ENCODE measurements around the gene CUEDC1. TPM values are rescaled to one million over a fixed set of nuclear protein-coding genes. Genes with fewer than 3 reads are reported as not detected.

CUEDC1 gene
- total and polyA plus RNA-seq, 2 of the 4 experiments (the other 2 are of a cell fraction): 4.1 to 21.2 TPM

GRCh38 chr17:57899822-57900221 is 55.4 kb downstream of the CUEDC1 start:
- peaks cover 34% of the 10 kb centered on the region for H3K9me1 ChIP-seq (ENCODE audit: insufficient read depth, low read length)
- DNase-seq (no peak), ATAC-seq (ENCODE audit: low read depth) (no peak)
- peak overlapping the region; percentile 52 for H2BK20ac ChIP-seq (ENCODE audit: low read depth, low read length)
- H3K56ac ChIP-seq (ENCODE audit: extremely low read depth, insufficient read depth, low read length): no peak overlapping the region
- BruUV-seq (replicated peaks): no TSS peak
- peak overlapping the region; percentile 92 for H3K4ac ChIP-seq (ENCODE audit: low read depth, low read length)
- ChIA-PET POLR2A (ENCODE audit: unreplicated experiment) (no interaction called here), CTCF (interaction anchor here (0.6 to 1.2 kb wide), 2 partner anchors 48 to 1134 kb away, joined by 3 to 5 read pairs; no protein-coding TSS in a partner anchor)
- H3K18ac ChIP-seq (ENCODE audit: low read depth, low read length): peak overlapping the region; percentile 43
- H4K20me1 ChIP-seq (ENCODE audit: insufficient read depth, low read length): no peaks in the 10 kb centered on the region
- no peak overlapping the region for H3K4me2 ChIP-seq (ENCODE audit: low read depth, low read length)
- H2BK5ac ChIP-seq (ENCODE audit: low read depth, low read length, poor library complexity, severe bottlenecking): peak overlapping the region; percentile 68
- peak overlapping the region; percentile 30 for H3K9ac ChIP-seq (ENCODE audit: low read depth, low read length)
- H2AFZ ChIP-seq (replicated peaks; ENCODE audit: low read length, poor library complexity): peak overlapping the region; percentile 79
- dilution Hi-C loops (cut with HindIII; ENCODE audit: low sequenced_read_pairs, unreplicated experiment): no loop called here
- H3K27me3 ChIP-seq (ENCODE audit: control insufficient read depth, insufficient read depth, low read length): no peaks in the 10 kb centered on the region
- H3K4me1 ChIP-seq (ENCODE audit: control insufficient read depth, insufficient read depth, low read length): peaks cover 37% of the 10 kb centered on the region
- H3K4me3 ChIP-seq (ENCODE audit: insufficient read depth, low read depth, low read length): no peak overlapping the region
- H3K23ac ChIP-seq (ENCODE audit: low read depth, low read length): peak overlapping the region; percentile 53; the same call in 1 of the 2 replicates
- peaks cover 52 to 80% of the 10 kb centered on the region in 2 experiments for H3K79me1 ChIP-seq (ENCODE audit: low read depth in 1 of 2, low read length in 2 of 2)
- H3K14ac ChIP-seq (replicated peaks; ENCODE audit: low read depth, low read length): peak overlapping the region; percentile 78
- WGBS, 2 experiments (ENCODE audit: extremely low coverage in 2 of 2, insufficient read length in 1 of 2): 83% methylated on average over 2 of the region's 4 CpGs; no CpG with 5 or more reads in 1 of the 2 experiments
- peak overlapping the region; percentile 13 for H4K5ac ChIP-seq (ENCODE audit: low read depth, low read length)
- H2BK15ac ChIP-seq (ENCODE audit: low read depth, low read length): peak overlapping the region; percentile 70; the same call in 1 of the 3 replicates
- in situ Hi-C loops (cut with MboI; ENCODE audit: low sequenced_read_pairs): no loop called here
- H4K91ac ChIP-seq (ENCODE audit: insufficient read depth, low read depth, low read length): peak overlapping the region; percentile 86
- peak overlapping the region; percentile 67 for H2BK120ac ChIP-seq (ENCODE audit: low read depth, low read length)
- H3K9me3 ChIP-seq (ENCODE audit: control insufficient read depth, insufficient read depth, low read length): no peaks in the 10 kb centered on the region
- no peaks in the 10 kb centered on the region for H3K36me3 ChIP-seq (ENCODE audit: control insufficient read depth, insufficient read depth, low read length)
- intact Hi-C loops (cut with micrococcal nuclease): no loop called here
- TF ChIP-seq POLR2A (IDR thresholded peaks at IDR 0.05; ENCODE audit: low read depth, low read length) (no peak), RCOR1 (IDR thresholded peaks at IDR 0.05; ENCODE audit: insufficient replicate concordance, low read length) (no peak), MAZ (IDR thresholded peaks at IDR 0.05; ENCODE audit: borderline replicate concordance, low read depth, low read length) (no peak), CTCF (conservative IDR thresholded peaks at IDR 0.05; ENCODE audit: low read depth, low read length) (no peak), ELK1 (IDR thresholded peaks at IDR 0.05; ENCODE audit: borderline replicate concordance, low read depth, low read length) (no peak), RFX5 (IDR thresholded peaks at IDR 0.05; ENCODE audit: low read depth, low read length) (no peak), NFE2L2 (IDR thresholded peaks at IDR 0.05; ENCODE audit: low read depth, low read length) (no peak), MXI1 (IDR thresholded peaks at IDR 0.05; ENCODE audit: borderline replicate concordance, low read depth, low read length) (no peak), BHLHE40 (IDR thresholded peaks at IDR 0.05; ENCODE audit: low read depth, low read length) (no peak), CHD1 (IDR thresholded peaks at IDR 0.05; ENCODE audit: low read depth, low read length) (no peak), FOS (IDR thresholded peaks at IDR 0.05; ENCODE audit: low read depth, low read length) (no peak), RAD21 (IDR thresholded peaks at IDR 0.05; ENCODE audit: low read length) (no peak), SMC3 (IDR thresholded peaks at IDR 0.05; ENCODE audit: low read depth, low read length) (no peak), MAFK (IDR thresholded peaks at IDR 0.05; ENCODE audit: low read depth, low read length) (no peak), USF2 (IDR thresholded peaks at IDR 0.05; ENCODE audit: low read depth, low read length) (no peak)
- H2AK9ac ChIP-seq (replicated peaks; ENCODE audit: low read depth, low read length, poor library complexity): peak overlapping the region; percentile 80
- peak overlapping the region; percentile 97 for H2AK5ac ChIP-seq (ENCODE audit: low read depth, low read length)
- peak overlapping the region; percentile 73; the same call in 1 of the 2 replicates for H3K27ac ChIP-seq (ENCODE audit: insufficient read depth, low read length)
- H4K8ac ChIP-seq (ENCODE audit: low read depth in 2 of 2, low read length in 2 of 2): peak overlapping the region; percentile 61 to 90

Measured in IMR-90 (cell line).